NCI-H460 (cell line): ENCODE results near the gene MAT2A. TPM values are rescaled to one million over a fixed set of nuclear protein-coding genes. Genes with fewer than 3 reads are reported as not detected.
"Not testable (repeated sequence)": the region's sequence is repeated elsewhere in the genome, so short reads cannot be mapped to it uniquely, and the experiment has no call there.

Experiments
- DNase-seq: peaks from one replicate; pipeline ENCODE4 v3.0.0-alpha.2; 2016; ENCODE audit warnings: low read depth; ENCODE audit errors: extremely low read depth
- total RNA-seq: library from RNA; depleted of rRNA; stranded (reverse); fragments of >200 nt; shearing (Covaris generic); gene quantifications from 2 replicates; pipeline ENCODE4 v1.2.3, GENCODE V29; 2014

The MAT2A gene
- total RNA-seq, 1 experiment from 2014 or later: 207 TPM

DNA sequence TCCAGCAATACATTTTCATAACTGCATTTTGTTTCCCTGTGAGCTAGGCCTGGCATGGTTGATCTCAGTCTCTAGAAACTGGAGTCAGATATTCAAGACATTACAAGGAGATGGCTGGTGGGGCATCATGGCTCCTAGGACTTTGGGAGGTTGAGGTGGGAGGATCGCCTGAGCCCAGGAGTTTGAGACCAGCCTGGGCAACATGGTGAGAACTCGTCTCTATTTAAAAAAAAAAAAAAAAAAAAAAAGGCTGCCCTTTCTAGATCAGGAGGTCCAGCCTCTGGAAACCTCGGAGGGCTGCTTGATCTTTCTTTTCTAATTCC is 38.1 kb downstream of the MAT2A start:
- DNase-seq: no peak

DNA sequence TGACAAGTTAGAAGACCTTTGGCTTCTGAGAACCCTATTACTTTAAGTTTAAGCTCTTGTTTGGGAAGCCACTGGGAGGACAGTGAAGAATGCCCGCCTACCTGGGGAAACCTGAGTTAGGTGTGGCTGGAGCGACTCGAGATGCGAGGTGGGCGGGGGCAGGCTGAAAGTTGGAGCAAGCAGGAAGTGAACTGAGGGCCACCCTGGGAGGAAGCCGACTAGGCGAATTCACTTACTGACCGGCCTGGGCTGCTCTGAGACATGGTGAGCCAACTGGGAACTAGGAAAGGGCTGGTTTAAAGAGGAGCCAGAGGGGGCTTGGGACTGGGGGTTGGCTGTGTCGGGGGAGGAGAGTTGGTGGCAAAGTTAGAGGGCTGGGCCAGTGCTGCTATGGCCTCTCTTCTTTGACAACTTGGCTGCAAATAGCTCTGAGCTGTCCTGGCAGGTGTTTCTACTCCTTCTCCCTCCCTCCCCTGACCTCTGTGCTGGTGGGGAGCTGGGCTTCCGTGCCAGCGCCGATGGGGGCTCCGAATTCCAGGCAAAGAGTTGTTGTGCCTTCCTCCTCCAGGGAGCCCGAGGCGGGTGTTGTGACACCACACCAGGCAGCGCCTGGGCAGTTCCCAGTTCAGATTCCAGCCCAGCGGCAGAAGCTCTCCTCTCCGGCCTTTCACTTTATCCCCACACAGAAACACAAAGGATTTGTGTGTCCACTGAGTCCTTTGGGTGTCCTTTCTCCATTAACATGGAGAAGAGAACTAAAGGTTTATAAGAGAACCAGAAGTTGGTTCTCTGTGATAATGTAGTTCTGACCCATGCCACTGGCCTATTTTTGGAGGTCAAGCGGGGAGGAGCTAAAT is 38.6 kb downstream of the MAT2A start, which contains the start of gene VAMP8:
Gene VAMP8, plus strand, starts transcription at position 201 of the 857 bp plus-strand sequence. Its CDS starts 61 bp downstream, at position 262.
- no peak for DNase-seq

DNA sequence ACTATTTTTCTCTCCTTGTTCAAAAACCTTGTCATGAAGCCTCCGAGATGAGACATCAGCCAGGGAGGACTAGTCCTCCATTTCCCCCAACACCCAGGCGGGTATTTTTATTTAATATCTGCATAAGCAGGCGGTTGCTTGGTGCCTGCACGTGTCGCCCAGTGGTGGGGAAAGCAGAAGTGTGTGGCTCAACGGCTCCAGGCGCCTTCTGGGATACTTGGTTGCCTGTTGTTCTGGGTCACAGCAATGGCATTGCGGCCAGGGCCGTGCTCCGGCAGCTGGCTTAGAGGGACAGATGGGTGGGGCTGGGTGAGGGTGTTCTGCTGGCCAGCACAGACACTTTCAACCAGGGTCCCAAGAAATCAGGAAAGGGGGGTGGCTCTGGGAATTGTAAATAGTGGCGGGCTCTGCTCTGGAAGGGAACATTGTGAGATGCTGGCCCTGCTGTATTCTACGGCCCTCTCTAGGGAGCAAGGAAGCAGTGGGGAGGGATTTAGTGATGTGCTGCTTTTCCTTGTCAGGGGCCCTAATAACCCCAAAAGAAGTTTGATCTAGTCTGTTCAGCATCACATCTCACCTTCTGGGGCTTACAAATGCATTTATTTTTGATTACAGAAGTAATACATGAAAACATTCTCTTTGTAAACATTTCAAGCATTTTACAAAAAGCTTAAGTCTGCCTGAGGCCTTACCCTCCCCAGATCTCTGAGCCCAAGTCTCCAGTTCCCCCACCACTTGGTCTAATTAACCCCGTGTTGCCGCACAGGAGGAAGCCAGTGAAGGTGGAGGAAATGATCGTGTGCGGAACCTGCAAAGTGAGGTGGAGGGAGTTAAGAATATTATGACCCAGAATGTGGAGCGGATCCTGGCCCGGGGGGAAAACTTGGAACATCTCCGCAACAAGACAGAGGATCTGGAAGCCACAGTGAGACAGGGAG is 39.5 kb downstream of the MAT2A start:
- DNase-seq: no peak

DNA sequence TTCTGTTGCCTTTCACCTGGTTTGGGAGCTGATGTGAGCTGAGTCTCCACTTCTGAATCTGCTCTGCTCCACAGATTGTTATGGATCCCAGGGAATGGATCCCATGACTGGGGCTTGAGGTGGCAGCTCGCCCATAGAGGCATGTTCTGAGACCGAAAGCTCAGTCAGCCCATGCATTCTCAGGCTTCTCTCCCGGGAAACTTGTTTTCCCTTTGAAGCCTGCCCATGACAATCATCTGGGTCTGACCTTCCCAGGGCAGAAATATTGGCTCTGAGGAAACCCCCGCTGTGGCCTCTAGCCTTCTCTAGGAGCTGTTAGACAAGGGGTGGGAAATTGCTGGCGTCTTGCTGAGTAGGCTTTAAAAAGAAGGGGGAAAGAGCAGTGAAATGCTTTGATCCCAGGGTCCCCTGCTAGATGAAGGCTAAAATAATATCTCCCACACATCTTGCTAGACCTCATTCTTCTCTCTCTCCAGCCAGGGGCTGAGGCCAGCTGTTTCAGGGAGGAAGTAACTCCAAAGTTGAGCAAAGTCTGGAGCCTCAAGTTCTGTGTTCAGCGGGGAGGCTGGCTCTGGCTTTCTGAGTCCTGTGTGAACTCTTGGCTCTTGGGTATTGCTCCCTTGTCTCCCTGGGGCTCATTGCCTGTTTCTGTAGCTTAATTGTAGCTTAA is 40.4 kb downstream of the MAT2A start:
- DNase-seq: no peak

DNA sequence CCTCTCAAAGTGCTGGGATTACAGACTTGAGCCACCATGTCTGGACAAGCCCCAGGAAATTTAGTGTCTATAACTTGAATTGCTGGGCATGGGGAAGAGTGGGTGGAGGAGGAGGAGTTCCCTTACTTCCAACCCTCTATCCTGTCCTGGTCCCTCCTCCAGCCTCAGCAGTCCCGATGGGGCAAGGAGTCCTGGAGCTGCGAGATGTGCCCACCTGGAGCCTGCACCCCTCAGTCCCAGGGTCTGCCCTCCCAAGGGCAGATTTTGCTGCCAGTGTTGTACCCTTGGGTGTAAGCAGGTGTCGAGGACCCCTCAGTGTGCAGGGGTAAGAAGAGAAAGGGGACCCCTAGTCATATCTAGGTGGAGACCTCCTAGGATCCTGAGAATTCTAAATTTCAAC is 41.2 kb downstream of the MAT2A start:
- no peak for DNase-seq

- DNase-seq: no peak
Observed at GRCh38 chr2:85582492-85582891, 43.5 kb downstream of the MAT2A start.

DNA sequence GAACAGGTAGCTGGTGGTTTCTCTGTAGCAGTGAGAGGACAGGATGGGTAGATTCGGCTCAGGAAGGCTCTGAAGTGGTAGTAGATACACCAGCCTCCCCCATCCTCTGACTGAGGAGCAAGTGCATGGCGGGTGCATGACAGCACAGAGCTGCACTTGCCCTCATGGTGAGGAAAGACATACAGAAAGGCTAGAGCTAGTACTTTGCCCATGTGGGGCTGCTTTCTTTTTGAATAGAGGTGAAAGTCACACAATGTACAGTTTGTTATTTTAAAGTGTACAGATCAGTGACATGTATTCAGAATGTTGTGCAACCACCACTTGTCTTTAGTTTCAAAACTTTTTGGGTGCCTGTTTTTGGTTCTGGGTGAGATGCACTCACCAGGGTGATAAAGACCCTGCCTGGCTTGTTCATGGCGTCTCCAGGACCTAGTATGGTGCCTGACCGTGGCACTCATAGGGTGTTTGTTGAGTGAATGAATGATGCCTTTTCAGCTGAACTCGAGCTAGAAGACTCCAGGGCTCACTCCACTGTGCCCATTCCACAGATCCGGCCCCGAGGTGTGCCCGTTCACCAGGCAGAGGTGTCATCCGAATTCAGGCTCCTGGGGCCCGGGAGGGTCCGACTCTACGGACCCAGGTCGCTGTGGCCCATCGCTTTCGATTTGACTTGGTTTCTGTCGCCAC is 44.8 kb downstream of the MAT2A start:
- no peak for DNase-seq

GRCh38 chr2:85584354-85584856 is 45.4 kb downstream of the MAT2A start, which contains the start of gene VAMP5:
Gene VAMP5, plus strand, starts transcription at chr2:85584431. Its CDS starts 60 bp downstream, at chr2:85584491.
- no peak for DNase-seq

DNA sequence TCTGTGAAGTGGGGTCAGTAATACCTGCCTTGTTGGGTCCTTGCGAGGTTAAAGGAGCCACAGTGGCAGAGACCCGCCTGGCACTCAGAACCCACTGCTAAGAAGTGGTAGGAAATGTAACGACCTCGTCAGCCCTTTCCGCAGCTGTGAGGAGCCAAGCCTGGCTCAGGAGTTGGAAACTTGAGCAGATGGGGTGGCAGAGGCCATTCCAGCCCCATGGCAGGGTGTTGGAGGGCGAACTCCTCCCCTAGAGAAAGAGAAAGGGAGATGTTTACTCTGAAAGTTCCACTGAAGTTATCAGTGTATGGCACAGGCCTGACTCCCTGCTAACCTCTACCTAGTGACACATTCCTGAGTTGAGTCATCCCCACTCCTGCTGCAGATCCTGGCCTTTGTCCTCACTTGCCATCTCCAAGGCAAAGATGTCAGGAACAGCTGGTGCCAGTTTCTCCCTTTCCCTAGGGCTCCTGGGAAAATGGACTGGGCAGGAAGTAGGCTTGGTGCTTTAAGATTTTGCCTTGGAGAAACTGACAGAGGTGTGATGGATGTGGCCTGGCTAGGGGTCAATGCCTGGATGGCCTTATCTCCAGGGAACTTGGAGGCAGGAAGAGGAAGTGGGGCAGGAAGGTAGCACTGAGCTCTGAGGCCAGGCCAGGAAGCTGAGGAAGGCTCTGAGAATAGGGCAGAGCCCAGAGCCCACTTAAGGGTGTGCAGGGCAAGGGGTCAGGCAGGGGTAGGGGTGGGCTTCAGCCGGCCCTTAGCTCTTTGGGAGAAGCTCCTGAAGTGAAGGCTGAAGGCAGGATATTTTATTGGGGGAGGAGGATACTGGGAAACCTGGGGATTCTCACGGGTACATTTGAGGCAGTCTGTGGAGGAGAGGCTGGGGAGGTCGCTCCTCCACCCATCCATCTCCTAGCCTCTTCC is 46.2 kb downstream of the MAT2A start:
- no peak for DNase-seq

DNA sequence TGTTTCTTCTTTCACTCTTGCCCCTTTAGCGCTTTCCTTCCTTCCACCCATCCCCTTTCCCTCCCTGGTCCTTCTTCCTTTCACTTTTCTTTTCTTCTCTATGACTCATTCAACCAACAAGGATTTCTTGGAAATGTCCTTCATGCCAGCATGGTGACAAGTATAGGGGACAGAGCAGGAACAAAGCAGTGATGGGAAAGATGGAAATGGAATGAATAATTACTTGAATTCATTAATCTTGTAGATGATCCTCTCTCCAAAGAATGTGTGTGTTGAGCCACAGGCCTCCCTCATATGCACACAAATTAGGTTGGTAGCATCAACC is 46.8 kb downstream of the MAT2A start:
- no peak for DNase-seq

DNA sequence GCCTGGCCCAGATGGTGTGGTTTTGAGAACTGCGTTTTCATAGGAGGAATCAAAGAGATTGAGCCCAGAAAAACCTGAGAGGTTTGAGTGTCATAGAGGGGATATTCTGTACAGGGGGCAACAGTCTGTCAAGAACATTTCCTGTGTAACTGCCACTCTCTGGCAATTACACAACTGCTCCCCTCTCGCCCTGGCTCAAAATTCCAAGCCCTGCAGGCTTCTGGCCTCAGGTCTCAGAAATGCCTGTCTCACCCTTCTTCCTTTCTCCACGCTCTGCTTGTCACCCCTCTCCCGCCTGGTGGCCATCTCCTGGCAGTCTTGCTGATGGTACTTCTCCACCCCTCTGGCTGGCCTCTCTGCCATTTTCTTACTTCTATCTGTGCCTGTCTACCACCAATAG is 49.3 kb downstream of the MAT2A start:
- no peak for DNase-seq

DNA sequence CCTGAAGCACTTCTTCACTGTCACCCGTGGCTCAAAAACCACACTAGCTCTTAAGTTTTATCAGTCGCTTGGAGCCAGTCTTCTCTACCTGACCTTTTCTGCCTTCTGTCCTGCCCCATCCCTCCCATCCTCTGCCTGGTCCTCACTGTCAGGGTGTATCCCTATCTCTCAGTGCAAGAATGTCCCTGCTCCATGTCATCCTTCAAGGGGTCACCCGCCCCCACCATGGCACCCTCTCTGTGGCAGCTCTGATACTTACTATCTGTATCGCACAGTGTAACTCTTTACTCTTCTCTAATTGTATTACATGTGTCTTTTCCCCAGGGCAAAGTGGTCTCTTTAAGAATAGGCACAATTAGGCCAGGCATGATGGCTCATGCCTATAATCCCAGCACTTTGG is 49.7 kb downstream of the MAT2A start:
- DNase-seq: no peak

- no peak for DNase-seq
Observed at GRCh38 chr2:85589181-85589580, 50.2 kb downstream of the MAT2A start.

GRCh38 chr2:85589982-85590791 is 51.2 kb downstream of the MAT2A start:
- DNase-seq: no peak

- DNase-seq: no peak
Observed at GRCh38 chr2:85590950-85591349, 52.0 kb downstream of the MAT2A start.

DNA sequence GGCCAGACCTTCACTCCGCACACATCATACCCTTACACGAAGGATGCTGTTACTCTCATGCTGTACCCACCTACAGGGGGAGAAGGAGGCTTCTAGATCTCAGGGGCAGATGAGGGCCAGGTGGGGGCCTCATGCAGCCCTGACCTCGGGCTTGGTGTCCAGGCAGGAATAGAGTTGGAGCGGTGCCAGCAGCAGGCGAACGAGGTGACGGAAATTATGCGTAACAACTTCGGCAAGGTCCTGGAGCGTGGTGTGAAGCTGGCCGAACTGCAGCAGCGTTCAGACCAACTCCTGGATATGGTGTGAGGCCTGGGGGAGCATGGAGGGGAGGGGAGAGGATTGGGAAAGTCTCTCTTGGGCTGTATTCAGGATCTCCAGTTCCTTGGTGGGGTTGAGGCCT is 52.6 kb downstream of the MAT2A start:
- no peak for DNase-seq

- DNase-seq: not testable (repeated sequence)
Observed at GRCh38 chr2:85592299-85592698, 53.3 kb downstream of the MAT2A start.

DNA sequence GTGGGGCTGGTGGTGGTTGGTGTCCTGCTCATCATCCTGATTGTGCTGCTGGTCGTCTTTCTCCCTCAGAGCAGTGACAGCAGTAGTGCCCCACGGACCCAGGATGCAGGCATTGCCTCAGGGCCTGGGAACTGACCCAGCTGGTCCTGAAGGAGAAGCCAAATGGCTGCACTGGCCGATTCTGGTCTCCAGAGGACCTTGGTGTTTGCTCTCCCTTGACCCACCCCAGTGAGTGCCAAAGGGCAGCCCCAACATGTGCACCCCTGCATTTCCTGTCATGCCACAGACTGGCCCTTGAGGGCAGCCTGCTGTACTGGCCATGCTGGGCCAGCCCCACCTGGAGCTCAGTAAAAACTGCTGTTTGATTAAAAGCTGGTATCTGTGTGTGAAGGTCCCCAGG is 54.1 kb downstream of the MAT2A start:
- no peak for DNase-seq
